Measurements from ENCODE around the gene SLC24A4. TPM values are rescaled to one million over a fixed set of nuclear protein-coding genes. Genes with fewer than 3 reads are reported as not detected.

The SLC24A4 gene
- total RNA-seq, 2 experiments from 2014 or later = not detected

- intact Hi-C loops (cut with micrococcal nuclease) = no loop called here
- ChIA-PET CTCF (no interaction called here), POLR2A (no interaction called here)
- Mint-ChIP-seq H3K27me3 (no peaks in the 10 kb centered on the region), H3K27ac (no peak overlapping the region), H3K36me3 (ENCODE audit: low read depth) (no peaks in the 10 kb centered on the region), H3K4me1 (ENCODE audit: low read depth) (peaks cover 3% of the 10 kb centered on the region), H3K9me3 (no peaks in the 10 kb centered on the region), H3K4me3 (no peak overlapping the region)
- ATAC-seq (no peak), DNase-seq (no peak)
- TF ChIP-seq, protein P1, sequence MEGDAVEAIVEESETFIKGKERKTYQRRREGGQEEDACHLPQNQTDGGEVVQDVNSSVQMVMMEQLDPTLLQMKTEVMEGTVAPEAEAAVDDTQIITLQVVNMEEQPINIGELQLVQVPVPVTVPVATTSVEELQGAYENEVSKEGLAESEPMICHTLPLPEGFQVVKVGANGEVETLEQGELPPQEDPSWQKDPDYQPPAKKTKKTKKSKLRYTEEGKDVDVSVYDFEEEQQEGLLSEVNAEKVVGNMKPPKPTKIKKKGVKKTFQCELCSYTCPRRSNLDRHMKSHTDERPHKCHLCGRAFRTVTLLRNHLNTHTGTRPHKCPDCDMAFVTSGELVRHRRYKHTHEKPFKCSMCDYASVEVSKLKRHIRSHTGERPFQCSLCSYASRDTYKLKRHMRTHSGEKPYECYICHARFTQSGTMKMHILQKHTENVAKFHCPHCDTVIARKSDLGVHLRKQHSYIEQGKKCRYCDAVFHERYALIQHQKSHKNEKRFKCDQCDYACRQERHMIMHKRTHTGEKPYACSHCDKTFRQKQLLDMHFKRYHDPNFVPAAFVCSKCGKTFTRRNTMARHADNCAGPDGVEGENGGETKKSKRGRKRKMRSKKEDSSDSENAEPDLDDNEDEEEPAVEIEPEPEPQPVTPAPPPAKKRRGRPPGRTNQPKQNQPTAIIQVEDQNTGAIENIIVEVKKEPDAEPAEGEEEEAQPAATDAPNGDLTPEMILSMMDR (IDR thresholded peaks at IDR 0.05) = no peak
These were observed 176.3 kb downstream of the SLC24A4 start for GRCh38 chr14:92499234-92499633.

GRCh38 chr14:92500491-92500941 is 177.6 kb downstream of the SLC24A4 start:
- ATAC-seq = no peak
- TF ChIP-seq, protein P1 (IDR thresholded peaks at IDR 0.05) = no peak
- no peak for DNase-seq
- no peaks in the 10 kb centered on the region for H3K4me1 Mint-ChIP-seq (ENCODE audit: low read depth)
- no peaks in the 10 kb centered on the region for H3K27me3 Mint-ChIP-seq
- H3K27ac Mint-ChIP-seq = no peak overlapping the region
- ChIA-PET POLR2A (interaction anchor here (0.6 kb wide), 1 partner anchor 341 kb away, joined by 3 read pairs; no protein-coding TSS in a partner anchor), CTCF (interaction anchor here (1.9 to 2.0 kb wide), 2 partner anchors 23 to 186 kb away, joined by 5 read pairs; no protein-coding TSS in a partner anchor)
- H3K9me3 Mint-ChIP-seq = no peaks in the 10 kb centered on the region
- H3K4me3 Mint-ChIP-seq = no peak overlapping the region
- intact Hi-C loops (cut with micrococcal nuclease) = no loop called here
- H3K36me3 Mint-ChIP-seq (ENCODE audit: low read depth) = no peaks in the 10 kb centered on the region

GRCh38 chr14:92501891-92502351 is 179.0 kb downstream of the SLC24A4 start:
- CTCF ChIA-PET = interaction anchor here (1.9 to 2.0 kb wide), 2 partner anchors 24 to 184 kb away, joined by 5 read pairs; no protein-coding TSS in a partner anchor
- Mint-ChIP-seq H3K4me3 (no peak overlapping the region), H3K36me3 (ENCODE audit: low read depth) (no peaks in the 10 kb centered on the region), H3K27me3 (no peaks in the 10 kb centered on the region), H3K27ac (no peak overlapping the region), H3K4me1 (ENCODE audit: low read depth) (peaks cover 4% of the 10 kb centered on the region), H3K9me3 (no peaks in the 10 kb centered on the region)
- TF ChIP-seq, protein P1 (IDR thresholded peaks at IDR 0.05) = no peak
- intact Hi-C loops (cut with micrococcal nuclease) = no loop called here
- ATAC-seq (no peak), DNase-seq (no peak)
- POLR2A ChIA-PET = no interaction called here

GRCh38 chr14:92502541-92503286 is 179.7 kb downstream of the SLC24A4 start:
- TF ChIP-seq, protein P1 (IDR thresholded peaks at IDR 0.05) = no peak
- no peaks in the 10 kb centered on the region for H3K9me3 Mint-ChIP-seq
- POLR2A ChIA-PET = no interaction called here
- no peaks in the 10 kb centered on the region for H3K36me3 Mint-ChIP-seq (ENCODE audit: low read depth)
- peaks cover 8% of the 10 kb centered on the region for H3K4me1 Mint-ChIP-seq (ENCODE audit: low read depth)
- CTCF ChIA-PET = no interaction called here
- no peaks in the 10 kb centered on the region for H3K27me3 Mint-ChIP-seq
- H3K27ac Mint-ChIP-seq = no peak overlapping the region
- intact Hi-C loops (cut with micrococcal nuclease) = no loop called here
- H3K4me3 Mint-ChIP-seq = no peak overlapping the region
- ATAC-seq (no peak), DNase-seq (no peak)
